HG02884 (cell line): ENCODE data around the gene PTHLH.

ENCODE experiments used
- ATAC-seq: cut with Tn5 transposase; IDR thresholded peaks from one replicate; pipeline ENCODE4 v1.9.1; 2021; ENCODE audit warnings: mild to moderate bottlenecking, moderate library complexity; ENCODE audit not compliant: unreplicated experiment

The PTHLH gene

GRCh38 chr12:27946421-27946820 is 26.1 kb downstream of the PTHLH start:
- no peak for ATAC-seq

- peak; percentile 96 for ATAC-seq
Measured at GRCh38 chr12:27940756-27941402, 31.7 kb downstream of the PTHLH start.

- no peak for ATAC-seq
Measured at GRCh38 chr12:27940245-27940644, 32.3 kb downstream of the PTHLH start.

GRCh38 chr12:27937768-27938167 is 34.8 kb downstream of the PTHLH start:
- no peak for ATAC-seq

GRCh38 chr12:27936196-27936595 is 36.3 kb downstream of the PTHLH start:
- ATAC-seq, result no peak

GRCh38 chr12:27934276-27934675 is 38.3 kb downstream of the PTHLH start:
- ATAC-seq, result no peak

GRCh38 chr12:27931390-27931789 is 41.1 kb downstream of the PTHLH start:
- no peak for ATAC-seq

GRCh38 chr12:27927347-27927746 is 45.2 kb downstream of the PTHLH start:
- ATAC-seq, result no peak

GRCh38 chr12:27924350-27925135 is 48.0 kb downstream of the PTHLH start:
- ATAC-seq, result no peak

GRCh38 chr12:27922531-27923139 is 49.9 kb downstream of the PTHLH start:
- ATAC-seq, result no peak

- ATAC-seq, result no peak
Measured at GRCh38 chr12:27919671-27920235, 52.8 kb downstream of the PTHLH start.

- ATAC-seq, result no peak
Measured at GRCh38 chr12:27915536-27915935, 57.0 kb downstream of the PTHLH start.

- ATAC-seq, result no peak
Measured at GRCh38 chr12:27915021-27915420, 57.5 kb downstream of the PTHLH start.

- no peak for ATAC-seq
Measured at GRCh38 chr12:27913999-27914614, 58.4 kb downstream of the PTHLH start.

GRCh38 chr12:27911397-27911796 is 61.1 kb downstream of the PTHLH start:
- no peak for ATAC-seq
